ENCODE measurements around the gene RHOB. TPM values are rescaled to one million over a fixed set of nuclear protein-coding genes. Genes with fewer than 3 reads are reported as not detected.
"Not testable (repeated sequence)": the region's sequence is repeated elsewhere in the genome, so short reads cannot be mapped to it uniquely, and the experiment has no call there.

The RHOB gene
- total RNA-seq, 2 experiments from 2014 or later, result 7.5 TPM

DNA sequence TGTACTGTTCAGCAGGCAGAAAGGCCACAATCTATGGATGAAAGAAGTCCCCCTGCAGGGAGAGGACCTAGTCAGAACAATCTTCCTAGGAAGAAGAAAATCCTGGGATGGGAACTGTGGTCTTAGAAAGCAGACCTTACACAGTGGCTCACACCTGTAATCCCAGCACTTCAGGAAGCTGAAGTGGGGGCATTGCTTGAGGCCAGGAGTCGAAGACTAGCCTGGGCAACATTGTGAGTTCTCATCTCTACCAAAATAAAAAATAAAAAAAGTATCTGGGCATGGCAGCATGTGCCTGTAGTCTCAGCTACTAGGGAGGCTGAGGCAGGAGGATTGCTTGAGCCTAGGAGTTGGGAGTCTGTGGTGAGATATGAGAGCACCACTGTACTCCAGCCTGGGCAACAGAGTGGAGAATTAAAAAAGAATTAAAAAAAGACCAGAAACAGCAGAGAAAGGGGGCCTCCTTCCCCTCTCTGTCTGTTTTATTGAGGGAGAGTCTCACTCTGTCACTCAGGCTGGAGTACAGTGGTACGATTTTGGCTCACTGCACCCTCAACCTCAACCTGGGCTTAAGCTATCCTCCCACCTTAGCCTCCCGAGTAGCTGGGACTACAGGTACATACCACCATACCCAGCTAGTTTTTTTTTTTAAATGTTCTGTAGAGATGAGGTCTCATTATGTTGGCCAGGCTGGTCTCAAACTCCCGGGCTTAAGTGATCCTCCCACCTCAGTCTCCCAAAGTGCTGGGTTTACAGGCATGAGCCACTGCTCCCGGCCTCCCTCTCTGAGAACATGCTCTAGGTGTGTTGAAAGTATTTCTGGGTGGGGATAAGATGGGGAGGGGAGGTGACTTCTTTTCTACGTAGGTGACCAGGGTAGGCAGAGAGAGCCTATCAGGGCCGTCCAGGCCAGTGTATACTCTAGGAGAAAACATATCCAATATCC is 7.4 kb downstream of the RHOB start:
- H3K36me3 Mint-ChIP-seq (ENCODE audit: low read depth), result no peaks in the 10 kb centered on the region
- ChIA-PET POLR2A (no interaction called here), CTCF (interaction anchor here (0.6 to 2.2 kb wide), 5 partner anchors 23 to 207 kb away, joined by 3 to 5 read pairs (median 3); partner anchors contain the start of gene HS1BP3)
- DNase-seq (no peak), ATAC-seq (no peak)
- H3K27ac Mint-ChIP-seq, result no peak overlapping the region
- no peaks in the 10 kb centered on the region for H3K9me3 Mint-ChIP-seq (ENCODE audit: low read depth)
- intact Hi-C loops (cut with DNase I, micrococcal nuclease), result no loop called here
- peaks cover 9% of the 10 kb centered on the region for H3K4me1 Mint-ChIP-seq
- no peak overlapping the region for H3K4me3 Mint-ChIP-seq
- H3K27me3 Mint-ChIP-seq, result peaks cover 25% of the 10 kb centered on the region

DNA sequence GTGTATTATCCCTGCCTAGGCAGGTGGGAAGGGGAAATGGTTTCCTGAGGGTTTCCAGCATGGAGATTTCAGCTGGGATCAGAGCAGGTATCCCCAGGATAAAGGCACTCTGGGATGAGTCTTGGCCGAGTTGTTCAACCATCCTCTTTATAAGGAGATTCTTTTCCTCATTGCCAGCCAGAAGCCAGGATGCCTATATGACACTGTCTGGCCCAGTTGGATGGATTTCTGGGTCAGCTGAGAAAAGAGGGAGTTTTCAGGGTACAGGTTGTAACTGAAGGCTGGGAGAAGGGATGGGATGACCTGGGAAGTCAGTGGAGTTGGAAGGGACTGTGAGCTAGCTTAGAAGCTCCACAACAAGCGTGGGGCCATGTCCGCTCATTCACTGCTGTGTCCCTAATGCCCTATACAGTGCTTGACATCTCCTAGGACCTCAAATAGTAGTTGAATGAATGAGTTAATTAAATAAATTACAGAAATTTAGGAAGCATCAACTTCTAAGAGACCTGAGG is 8.3 kb downstream of the RHOB start:
- no peak for DNase-seq
- H3K4me3 Mint-ChIP-seq, result no peak overlapping the region
- ChIA-PET POLR2A (no interaction called here), CTCF (interaction anchor here (0.6 to 1.4 kb wide), 5 partner anchors 10 to 206 kb away, joined by 3 to 5 read pairs (median 3); partner anchors contain the start of gene HS1BP3)
- peaks cover 9% of the 10 kb centered on the region for H3K4me1 Mint-ChIP-seq
- H3K27me3 Mint-ChIP-seq, result peaks cover 27% of the 10 kb centered on the region
- no peaks in the 10 kb centered on the region for H3K36me3 Mint-ChIP-seq (ENCODE audit: low read depth)
- ATAC-seq, result no peak
- intact Hi-C loops (cut with DNase I, micrococcal nuclease), result loop anchor here in 1 of 2 experiments (5.0 kb wide), 1 partner anchor 1103 kb away; no protein-coding TSS in a partner anchor
- no peaks in the 10 kb centered on the region for H3K9me3 Mint-ChIP-seq (ENCODE audit: low read depth)
- no peak overlapping the region for H3K27ac Mint-ChIP-seq

DNA sequence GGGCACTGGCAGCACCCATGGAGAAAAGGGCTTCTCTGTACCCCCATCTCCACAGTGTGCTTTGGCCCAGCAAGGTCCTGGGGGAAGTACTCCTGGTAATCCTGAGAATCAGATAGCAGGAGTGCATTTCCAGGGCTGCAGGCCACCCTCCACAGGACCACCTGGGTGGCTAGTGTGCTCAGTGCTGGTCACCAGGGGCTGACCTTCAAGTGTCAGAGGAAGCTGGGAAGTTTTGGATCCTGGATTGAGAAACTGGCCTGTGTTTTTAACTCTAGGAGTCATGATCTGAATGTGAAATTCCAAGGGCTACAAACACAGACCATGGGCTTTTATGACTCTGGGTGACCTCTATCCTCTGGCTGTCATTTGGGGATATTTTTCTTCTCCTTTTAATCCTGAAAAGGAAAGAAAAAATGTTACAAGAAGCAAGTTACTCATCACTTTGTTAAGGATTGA is 9.3 kb downstream of the RHOB start:
- DNase-seq (no peak), ATAC-seq (no peak)
- intact Hi-C loops (cut with DNase I, micrococcal nuclease), result loop anchor here in 1 of 2 experiments (5.0 kb wide), 1 partner anchor 1104 kb away; no protein-coding TSS in a partner anchor
- Mint-ChIP-seq H3K4me3 (no peak overlapping the region), H3K27ac (no peak overlapping the region), H3K4me1 (peaks cover 9% of the 10 kb centered on the region), H3K27me3 (peaks cover 29% of the 10 kb centered on the region), H3K36me3 (ENCODE audit: low read depth) (no peaks in the 10 kb centered on the region), H3K9me3 (ENCODE audit: low read depth) (no peaks in the 10 kb centered on the region)
- ChIA-PET CTCF (interaction anchor here (2.1 kb wide), 1 partner anchor 9 kb away, joined by 11 read pairs; the partner anchor contains the start of gene RHOB), POLR2A (interaction anchor here (1.5 kb wide), 1 partner anchor 9 kb away, joined by 8 read pairs; the partner anchor contains the start of gene RHOB)

DNA sequence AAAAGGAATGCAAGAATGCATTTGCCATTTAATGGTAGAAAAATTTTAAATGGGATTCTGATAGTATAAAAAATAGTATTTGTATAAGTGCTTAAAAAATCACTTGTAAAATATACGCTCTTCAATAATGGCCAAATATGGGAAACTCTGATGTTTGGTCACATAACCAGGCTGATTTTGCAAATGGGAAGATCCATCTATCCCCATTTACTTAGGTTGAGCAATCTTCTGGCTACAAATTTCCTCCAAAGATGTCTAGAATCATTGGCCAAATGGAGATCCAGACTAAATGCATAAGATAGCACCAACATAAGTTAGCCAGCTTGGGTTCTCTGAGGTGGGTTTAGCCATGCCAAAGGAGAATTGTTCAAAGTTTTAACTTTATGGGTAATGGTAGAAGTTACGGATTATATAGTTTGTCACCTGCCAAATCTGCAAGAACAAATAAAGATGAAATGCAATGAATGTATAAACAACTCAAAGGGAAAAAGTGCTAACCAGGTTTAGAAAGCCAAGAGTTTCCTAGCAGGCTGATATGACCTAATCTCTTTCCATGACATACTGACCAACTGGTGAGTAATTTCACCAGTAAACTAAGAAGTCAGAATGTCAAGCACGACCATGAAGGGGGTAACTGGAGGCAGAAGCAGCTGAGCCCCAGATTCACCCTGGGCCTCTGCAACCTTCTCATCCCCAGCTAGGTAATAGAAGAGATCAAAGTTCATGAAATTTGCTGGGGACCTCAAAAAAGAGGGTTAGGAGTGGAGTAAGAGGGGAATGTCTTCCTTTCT is 10.0 kb downstream of the RHOB start:
- intact Hi-C loops (cut with DNase I, micrococcal nuclease), result loop anchor here in 1 of 2 experiments (5.0 kb wide), 1 partner anchor 1105 kb away; no protein-coding TSS in a partner anchor
- ATAC-seq, result peak; percentile 95
- H3K27ac Mint-ChIP-seq, result peak overlapping the region; percentile 35
- peak; percentile 46 for DNase-seq
- peaks cover 32% of the 10 kb centered on the region for H3K27me3 Mint-ChIP-seq
- no peaks in the 10 kb centered on the region for H3K9me3 Mint-ChIP-seq (ENCODE audit: low read depth)
- no peak overlapping the region for H3K4me3 Mint-ChIP-seq
- peaks cover 9% of the 10 kb centered on the region for H3K4me1 Mint-ChIP-seq
- POLR2A ChIA-PET, result interaction anchor here (1.5 kb wide), 1 partner anchor 10 kb away, joined by 8 read pairs; the partner anchor contains the start of gene RHOB
- CTCF ChIA-PET, result interaction anchor here (0.7 to 2.1 kb wide), 4 partner anchors 10 to 195 kb away, joined by 3 to 11 read pairs (median 4); partner anchors contain the start of gene RHOB
- no peaks in the 10 kb centered on the region for H3K36me3 Mint-ChIP-seq (ENCODE audit: low read depth)

DNA sequence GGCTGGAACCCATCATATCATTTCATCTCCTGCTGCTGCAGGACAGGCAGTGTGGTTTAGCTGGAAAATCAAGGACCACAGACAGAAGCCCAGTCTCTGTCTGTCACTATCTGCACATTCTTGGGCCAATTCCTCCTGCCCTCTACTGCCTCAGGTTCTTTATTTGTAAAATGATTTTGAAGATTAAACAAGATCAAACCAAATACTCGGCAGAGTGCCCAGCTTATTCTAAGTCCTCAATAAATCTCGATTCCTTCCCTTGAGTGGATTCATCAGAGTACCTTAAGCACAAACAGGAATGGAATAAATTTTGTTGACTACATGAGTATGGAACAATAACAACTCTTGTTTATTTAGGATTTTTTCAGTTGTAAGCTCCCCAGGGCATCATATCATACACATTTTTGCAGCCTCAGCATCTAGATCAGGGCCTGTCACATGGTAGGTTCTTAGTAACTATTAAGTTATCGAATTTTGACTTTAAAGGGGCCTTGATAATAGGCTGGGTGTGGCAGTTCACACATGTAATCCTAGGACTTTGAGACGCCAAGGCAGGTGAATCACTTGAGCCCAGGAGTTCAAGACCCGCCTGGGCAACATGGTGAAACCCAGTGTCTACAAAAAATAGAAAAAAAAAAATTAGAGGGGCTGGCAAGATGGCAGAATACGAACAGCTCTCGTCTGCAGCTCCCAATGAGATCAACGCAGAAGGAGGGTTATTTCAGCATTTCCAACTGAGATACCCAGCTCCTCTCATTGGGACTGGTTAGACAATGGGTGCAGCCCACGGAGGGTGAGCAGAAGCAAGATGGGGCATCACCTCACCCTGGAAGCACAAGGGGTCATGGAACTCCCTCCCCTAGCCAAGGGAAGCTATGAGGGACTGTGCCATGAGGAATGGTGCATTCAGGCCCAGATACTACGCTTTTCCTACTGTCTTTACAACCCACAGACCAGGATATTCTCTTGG is 11.1 kb downstream of the RHOB start:
- Mint-ChIP-seq H3K9me3 (ENCODE audit: low read depth) (no peaks in the 10 kb centered on the region), H3K27ac (no peak overlapping the region), H3K4me1 (peaks cover 9% of the 10 kb centered on the region), H3K36me3 (ENCODE audit: low read depth) (no peaks in the 10 kb centered on the region), H3K4me3 (no peak overlapping the region), H3K27me3 (peaks cover 36% of the 10 kb centered on the region)
- ATAC-seq (no peak), DNase-seq (no peak)
- CTCF ChIA-PET, result interaction anchor here (0.7 to 2.1 kb wide), 5 partner anchors 9 to 193 kb away, joined by 3 to 11 read pairs (median 4); partner anchors contain the start of gene RHOB
- intact Hi-C loops (cut with DNase I, micrococcal nuclease), result loop anchor here in 1 of 2 experiments (5.0 kb wide), 1 partner anchor 1106 kb away; no protein-coding TSS in a partner anchor
- POLR2A ChIA-PET, result interaction anchor here (1.5 kb wide), 1 partner anchor 11 kb away, joined by 8 read pairs; the partner anchor contains the start of gene RHOB

DNA sequence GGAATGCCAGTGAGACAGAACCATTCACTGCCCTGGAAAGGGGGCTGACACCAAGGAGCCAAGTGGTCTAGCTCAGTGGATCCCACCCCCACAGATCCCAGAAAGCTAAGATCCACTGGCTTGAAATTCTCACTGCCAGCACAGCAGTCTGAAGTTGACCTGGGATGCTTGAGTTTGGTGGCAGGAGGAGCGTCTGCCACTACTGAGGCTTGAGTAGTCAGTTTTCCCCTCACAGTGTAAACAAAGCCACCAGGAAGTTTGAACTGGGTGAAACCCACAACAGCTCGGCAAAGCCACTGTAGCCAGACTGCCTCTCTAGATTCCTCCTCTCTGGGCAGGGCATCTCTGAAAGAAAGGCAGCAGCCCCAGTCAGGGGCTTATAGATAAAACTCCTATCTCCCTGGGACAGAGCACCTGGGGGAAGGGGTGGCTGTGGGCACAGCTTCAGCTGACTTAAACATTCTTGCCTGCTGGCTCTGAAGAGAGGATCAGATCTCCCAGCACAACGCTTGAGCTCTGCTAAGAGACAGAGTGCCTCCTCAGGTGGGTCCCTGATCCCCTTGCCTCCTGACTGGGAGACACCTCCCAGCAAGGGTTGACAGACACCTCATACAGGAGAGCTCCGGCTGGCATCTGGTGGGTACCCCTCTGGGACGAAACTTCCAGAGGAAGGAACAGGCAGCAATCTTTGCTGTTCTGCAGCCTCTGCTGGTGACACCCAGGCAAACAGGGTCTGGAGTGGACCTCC is 12.0 kb downstream of the RHOB start:
- H3K27me3 Mint-ChIP-seq, result peaks cover 31% of the 10 kb centered on the region
- DNase-seq; POLR2A ChIA-PET; ATAC-seq; H3K4me3 Mint-ChIP-seq; H3K4me1 Mint-ChIP-seq; H3K9me3 Mint-ChIP-seq (ENCODE audit: low read depth); H3K27ac Mint-ChIP-seq; H3K36me3 Mint-ChIP-seq (ENCODE audit: low read depth): not testable (repeated sequence)
- CTCF ChIA-PET, result interaction anchor here (0.7 to 0.8 kb wide), 2 partner anchors 31 to 49 kb away, joined by 4 read pairs; no protein-coding TSS in a partner anchor
- intact Hi-C loops (cut with DNase I, micrococcal nuclease), result loop anchor here in 1 of 2 experiments (5.0 kb wide), 1 partner anchor 1107 kb away; no protein-coding TSS in a partner anchor

DNA sequence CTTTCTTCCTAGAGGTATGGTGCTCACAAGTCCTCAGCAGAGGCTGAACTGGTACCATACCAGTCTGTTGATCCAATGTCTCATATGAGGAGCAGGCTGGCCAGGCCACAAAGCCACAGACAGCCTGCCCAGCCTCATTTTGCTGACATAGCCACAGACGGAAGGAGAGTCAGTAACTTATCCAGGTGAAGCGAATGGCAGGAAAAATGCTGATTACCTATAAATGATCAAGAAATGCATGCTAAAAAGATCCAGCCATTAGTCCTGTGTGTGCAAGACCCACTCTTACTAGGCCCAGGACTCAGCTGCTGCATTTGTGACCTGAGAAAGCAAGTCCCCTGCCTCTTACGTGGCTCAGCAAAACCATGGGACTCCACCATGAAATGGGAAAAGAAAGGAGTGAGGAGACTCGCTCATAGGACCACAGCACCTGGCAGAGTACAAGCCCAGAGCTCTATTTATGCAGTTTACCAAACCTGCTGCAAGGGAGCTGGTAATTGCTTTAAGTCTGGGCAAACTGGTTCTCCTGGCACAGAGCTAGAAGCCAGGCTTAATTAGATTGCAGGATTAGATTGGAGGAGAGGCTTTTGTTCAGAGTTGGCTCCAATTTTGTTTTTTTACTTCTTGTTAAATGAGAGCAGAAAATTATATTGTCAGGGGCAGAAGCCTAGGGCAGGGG is 19.0 kb downstream of the RHOB start:
- Mint-ChIP-seq H3K4me3 (no peak overlapping the region), H3K27me3 (peaks cover 11% of the 10 kb centered on the region), H3K36me3 (ENCODE audit: low read depth) (no peaks in the 10 kb centered on the region), H3K9me3 (ENCODE audit: low read depth) (no peaks in the 10 kb centered on the region), H3K4me1 (no peaks in the 10 kb centered on the region), H3K27ac (no peak overlapping the region)
- ATAC-seq (no peak), DNase-seq (no peak)
- ChIA-PET CTCF (interaction anchor here (1.0 kb wide), 1 partner anchor 54 kb away, joined by 3 read pairs; no protein-coding TSS in a partner anchor), POLR2A (interaction anchor here (0.6 kb wide), 1 partner anchor 18 kb away, joined by 3 read pairs; no protein-coding TSS in a partner anchor)
- intact Hi-C loops (cut with DNase I, micrococcal nuclease), result no loop called here

DNA sequence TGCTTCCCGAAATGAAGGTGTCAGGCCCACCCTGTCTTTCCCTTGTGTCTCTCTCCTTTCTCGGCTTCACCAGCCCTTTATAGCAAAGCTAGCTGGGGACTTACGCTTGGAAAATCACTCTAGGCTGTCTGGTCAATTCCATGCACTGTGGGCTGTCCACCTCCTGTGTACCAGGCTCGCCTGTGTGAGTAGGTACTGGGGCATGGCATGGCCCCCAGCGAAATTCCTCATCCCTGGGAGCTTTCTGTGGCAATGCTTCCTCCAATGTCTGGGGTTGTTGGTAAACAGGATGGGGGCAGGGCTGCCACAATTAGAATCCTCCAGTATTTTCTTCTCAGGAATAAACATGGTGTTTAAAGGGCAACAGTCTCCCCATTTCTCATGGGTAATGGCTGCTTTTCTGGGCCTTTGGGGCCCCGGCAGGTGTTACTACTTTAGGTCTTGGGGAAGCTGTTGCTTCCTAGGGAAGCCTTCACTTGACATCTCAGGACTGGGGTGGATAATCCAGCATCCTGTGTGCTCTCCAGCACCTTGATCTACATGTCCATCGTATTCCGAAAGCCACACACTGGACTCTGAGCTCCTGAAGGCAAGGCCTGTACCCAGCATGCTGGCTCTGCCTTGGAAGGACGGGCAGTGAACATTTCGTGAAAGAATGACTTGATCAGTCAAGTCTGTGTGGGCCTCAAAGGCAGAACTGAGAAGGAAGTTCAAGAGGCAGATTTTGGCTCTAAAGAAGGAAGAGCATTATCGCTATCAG is 21.1 kb downstream of the RHOB start:
- Mint-ChIP-seq H3K27ac (no peak overlapping the region), H3K36me3 (ENCODE audit: low read depth) (no peaks in the 10 kb centered on the region), H3K4me3 (no peak overlapping the region), H3K4me1 (no peaks in the 10 kb centered on the region), H3K9me3 (ENCODE audit: low read depth) (no peaks in the 10 kb centered on the region), H3K27me3 (no peaks in the 10 kb centered on the region)
- ATAC-seq (no peak), DNase-seq (no peak)
- intact Hi-C loops (cut with DNase I, micrococcal nuclease), result no loop called here
- ChIA-PET CTCF (interaction anchor here (0.8 to 1.8 kb wide), 4 partner anchors 57 to 174 kb away, joined by 3 to 4 read pairs (median 4); no protein-coding TSS in a partner anchor), POLR2A (no interaction called here)

Data from activated CD4-positive, alpha-beta T cell treated with anti-CD3 and anti-CD28 coated beads for 36 hours (primary cell).